ENCODE results near the gene FXYD4.

FXYD4 gene

DNA sequence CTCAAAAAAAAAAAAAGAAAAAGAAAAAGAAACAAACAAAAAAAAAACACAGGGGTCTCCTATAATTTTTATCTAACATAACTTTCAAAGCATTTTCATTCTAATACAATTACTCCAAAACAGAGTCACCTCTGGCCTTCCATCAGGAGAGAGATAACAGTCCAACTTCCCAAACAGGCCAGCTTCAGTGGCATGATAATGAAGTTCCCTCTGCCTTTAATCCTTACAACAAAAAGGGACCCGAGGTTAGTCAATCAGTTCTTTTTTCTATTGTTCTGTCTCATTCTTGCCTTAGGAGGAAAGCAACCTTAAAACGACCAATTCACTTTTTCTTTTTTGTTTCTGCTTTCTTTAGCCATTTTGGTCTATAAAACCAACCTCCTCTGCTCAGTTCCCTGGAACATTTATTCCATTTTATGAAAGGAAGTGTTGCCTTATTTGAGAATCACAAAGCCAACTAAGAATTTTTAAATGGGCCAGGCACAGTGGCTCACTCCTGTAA, 16.5 kb upstream of the FXYD4 start:
- TF ChIP-seq, protein P1, sequence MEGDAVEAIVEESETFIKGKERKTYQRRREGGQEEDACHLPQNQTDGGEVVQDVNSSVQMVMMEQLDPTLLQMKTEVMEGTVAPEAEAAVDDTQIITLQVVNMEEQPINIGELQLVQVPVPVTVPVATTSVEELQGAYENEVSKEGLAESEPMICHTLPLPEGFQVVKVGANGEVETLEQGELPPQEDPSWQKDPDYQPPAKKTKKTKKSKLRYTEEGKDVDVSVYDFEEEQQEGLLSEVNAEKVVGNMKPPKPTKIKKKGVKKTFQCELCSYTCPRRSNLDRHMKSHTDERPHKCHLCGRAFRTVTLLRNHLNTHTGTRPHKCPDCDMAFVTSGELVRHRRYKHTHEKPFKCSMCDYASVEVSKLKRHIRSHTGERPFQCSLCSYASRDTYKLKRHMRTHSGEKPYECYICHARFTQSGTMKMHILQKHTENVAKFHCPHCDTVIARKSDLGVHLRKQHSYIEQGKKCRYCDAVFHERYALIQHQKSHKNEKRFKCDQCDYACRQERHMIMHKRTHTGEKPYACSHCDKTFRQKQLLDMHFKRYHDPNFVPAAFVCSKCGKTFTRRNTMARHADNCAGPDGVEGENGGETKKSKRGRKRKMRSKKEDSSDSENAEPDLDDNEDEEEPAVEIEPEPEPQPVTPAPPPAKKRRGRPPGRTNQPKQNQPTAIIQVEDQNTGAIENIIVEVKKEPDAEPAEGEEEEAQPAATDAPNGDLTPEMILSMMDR (IDR thresholded peaks at IDR 0.05; ENCODE audit: borderline replicate concordance, insufficient read depth, low read depth, low read length), result no peak
- no peak overlapping the region for H3K4me3 ChIP-seq (ENCODE audit: low read depth, low read length)

DNA sequence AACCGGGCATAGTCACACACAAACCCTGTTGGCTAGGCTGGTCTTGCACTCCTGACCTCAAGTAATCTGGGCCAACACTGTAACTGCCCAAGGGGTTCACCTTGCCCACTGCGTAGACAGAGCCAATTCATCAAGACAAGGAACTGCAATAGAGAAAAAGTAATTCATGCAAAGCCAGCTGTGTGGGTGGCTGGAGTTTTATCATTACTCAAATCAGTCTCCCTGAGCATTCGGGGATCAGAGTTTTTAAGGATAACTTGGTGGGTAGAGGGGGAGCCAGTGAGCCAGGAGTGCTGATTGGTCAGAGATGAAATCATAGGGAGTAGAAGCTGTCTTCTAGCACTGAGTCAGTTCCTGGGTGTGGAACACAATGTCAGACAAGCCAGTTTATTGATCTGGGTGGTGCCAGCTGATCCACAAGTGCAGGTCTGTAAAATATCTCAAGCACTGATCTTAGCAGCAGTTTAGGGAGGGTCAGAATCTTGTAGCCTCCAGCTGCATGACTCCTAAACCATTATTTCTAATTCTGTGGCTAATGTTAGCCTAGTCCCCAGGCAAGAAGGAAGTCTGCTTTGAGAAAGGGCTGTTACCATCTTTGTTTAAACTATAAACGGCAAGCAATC, 15.6 kb upstream of the FXYD4 start:
- TF ChIP-seq, protein P1 (IDR thresholded peaks at IDR 0.05; ENCODE audit: borderline replicate concordance, insufficient read depth, low read depth, low read length), result no peak
- no peak overlapping the region for H3K4me3 ChIP-seq (ENCODE audit: low read depth, low read length)

DNA sequence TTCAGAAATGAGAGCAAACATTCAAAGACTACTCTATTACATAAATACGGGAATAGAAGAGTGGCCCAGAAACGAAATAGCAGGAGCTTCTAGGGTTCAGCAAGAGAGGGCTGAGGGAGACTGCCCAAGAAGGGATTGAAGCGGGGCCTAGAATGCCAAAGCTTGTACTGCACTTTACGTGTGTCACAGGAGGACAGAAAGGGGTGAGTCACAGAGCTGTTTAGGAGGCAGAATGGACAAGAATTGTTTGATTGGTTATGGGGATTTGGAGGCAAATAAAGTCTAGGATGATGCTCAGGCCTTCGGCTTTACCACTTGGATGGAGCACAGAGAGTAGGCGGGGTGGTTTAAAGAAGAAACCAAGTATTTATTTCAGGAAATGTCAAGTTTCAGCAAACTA, 11.3 kb upstream of the FXYD4 start:
- TF ChIP-seq, protein P1 (IDR thresholded peaks at IDR 0.05; ENCODE audit: borderline replicate concordance, insufficient read depth, low read depth, low read length), result no peak
- H3K4me3 ChIP-seq (ENCODE audit: low read depth, low read length), result no peak overlapping the region

DNA sequence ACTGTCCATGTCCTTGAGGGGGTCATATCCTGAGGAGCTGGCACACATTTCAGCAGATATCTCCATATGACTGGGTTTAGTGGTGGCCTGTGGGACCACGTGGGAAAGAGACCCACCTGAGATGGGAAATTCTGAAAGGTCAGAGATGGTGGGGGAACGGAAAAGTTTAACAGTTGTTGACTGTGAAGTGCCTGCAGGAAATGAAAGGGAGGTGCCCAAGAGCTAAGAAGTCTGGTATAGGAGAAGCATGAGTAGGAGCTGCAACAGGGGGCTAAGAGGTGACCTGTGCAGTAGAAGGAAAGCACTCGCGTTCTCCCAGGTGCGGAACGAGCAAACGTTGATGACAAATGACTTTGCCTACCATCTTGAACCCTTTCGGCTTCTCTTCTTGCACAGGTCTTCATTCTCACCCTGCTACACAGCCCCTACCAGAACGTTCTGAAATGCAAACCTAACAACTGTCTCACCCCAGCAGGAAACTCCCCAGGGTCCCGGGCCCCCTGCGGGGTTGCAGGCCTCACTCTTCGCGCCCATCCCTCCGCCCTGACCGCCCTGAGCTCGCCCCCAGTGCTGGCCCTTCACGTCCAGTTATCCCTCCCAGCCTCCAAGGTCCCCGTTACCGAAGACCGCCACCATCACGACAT, 9.8 kb upstream of the FXYD4 start:
- peak overlapping the region; percentile 82 for H3K4me3 ChIP-seq (ENCODE audit: low read depth, low read length)
- TF ChIP-seq, protein P1 (IDR thresholded peaks at IDR 0.05; ENCODE audit: borderline replicate concordance, insufficient read depth, low read depth, low read length), result no peak

DNA sequence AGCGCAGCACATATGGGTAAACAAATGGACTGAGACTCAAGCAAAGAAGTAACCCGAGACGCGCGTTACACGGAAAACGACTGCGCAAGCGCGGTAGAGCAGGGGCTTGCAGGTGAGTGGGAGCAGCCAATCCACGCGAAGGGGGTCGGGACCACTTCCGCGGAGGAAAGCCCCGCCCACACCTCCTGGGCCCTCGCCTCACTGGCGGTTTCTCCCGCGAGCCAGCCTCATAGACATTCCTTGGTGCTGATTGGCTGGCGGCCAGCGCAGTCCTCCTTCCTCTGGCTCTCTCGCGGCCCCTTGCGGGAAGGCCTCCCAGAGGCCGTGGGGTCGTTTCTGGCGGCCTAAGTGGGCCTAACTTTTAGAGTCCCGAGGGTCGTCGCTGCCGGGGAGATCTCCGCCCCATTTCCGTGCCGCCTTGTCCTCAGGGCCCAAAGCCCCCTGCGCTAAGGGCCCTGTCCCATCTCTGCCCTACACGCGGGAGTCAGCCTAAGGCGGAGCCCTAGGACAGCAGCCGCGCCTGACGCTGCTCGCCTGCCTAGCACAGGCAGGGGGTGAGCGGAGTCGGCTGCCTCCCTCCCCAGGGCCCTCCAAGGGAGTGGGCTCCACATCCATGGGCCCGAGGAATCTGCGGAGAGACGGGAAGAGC, 9.1 kb upstream of the FXYD4 start:
- TF ChIP-seq, protein P1 (IDR thresholded peaks at IDR 0.05; ENCODE audit: borderline replicate concordance, insufficient read depth, low read depth, low read length), result peak; percentile 42; the same call in 1 of the 2 replicates
- peak overlapping the region; percentile 82 for H3K4me3 ChIP-seq (ENCODE audit: low read depth, low read length)

DNA sequence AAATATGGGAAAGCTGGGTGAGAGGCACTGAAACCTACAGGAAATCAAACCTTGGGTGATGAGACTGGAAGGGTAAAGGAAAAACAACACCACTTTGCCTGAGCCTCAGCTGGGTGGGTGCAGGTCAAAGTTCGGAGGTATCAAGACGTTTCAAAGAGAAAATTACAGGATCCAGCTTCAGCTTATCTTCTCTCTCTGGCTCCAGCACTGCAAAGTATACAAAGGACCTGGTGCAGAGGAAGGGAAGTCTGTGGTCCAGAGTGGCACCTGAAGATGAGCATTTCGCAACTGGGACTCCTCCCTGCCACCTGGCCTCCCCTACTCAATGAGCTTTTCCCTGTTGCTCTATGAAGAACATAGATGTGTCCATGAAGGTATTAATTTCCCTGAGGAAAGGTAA, 6.4 kb upstream of the FXYD4 start:
- H3K4me3 ChIP-seq (ENCODE audit: low read depth, low read length), result no peak overlapping the region
- TF ChIP-seq, protein P1 (IDR thresholded peaks at IDR 0.05; ENCODE audit: borderline replicate concordance, insufficient read depth, low read depth, low read length), result no peak
